Lower lobe of right lung (tissue), 2 donors: ENCODE results near the gene SLC33A1. TPM values are rescaled to one million over a fixed set of nuclear protein-coding genes. Genes with fewer than 3 reads are reported as not detected.
"Not testable (repeated sequence)": the region's sequence is repeated elsewhere in the genome, so short reads cannot be mapped to it uniquely, and the experiment has no call there.

ENCODE experiments used
- ATAC-seq, 2 donors: fragments of 200-7000 bp; cut with Tn5 transposase; one replicate each; pipeline ENCODE4 v1.9.1; 2020 to 2022; ENCODE audit warnings: mild to moderate bottlenecking in 2 of 2, moderate library complexity in 2 of 2
- DNase-seq: peaks from one replicate; pipeline ENCODE4 v3.0.0-alpha.2; 2020
- H3K27ac ChIP-seq: fragments of 200-600 bp; one replicate; pipeline ENCODE4 v1.8.0; 2022
- H3K27me3 ChIP-seq: fragments of 200-600 bp; one replicate; pipeline ENCODE4 v1.8.0; 2022; ENCODE audit warnings: low read depth
- H3K36me3 ChIP-seq: fragments of 200-600 bp; one replicate; pipeline ENCODE4 v1.8.0; 2022; ENCODE audit warnings: mild to moderate bottlenecking
- H3K4me1 ChIP-seq: fragments of 200-600 bp; one replicate; pipeline ENCODE4 v1.8.0; 2022
- H3K4me3 ChIP-seq: fragments of 200-600 bp; one replicate; pipeline ENCODE4 v1.8.0; 2022; ENCODE audit warnings: mild to moderate bottlenecking
- H3K9me3 ChIP-seq: fragments of 200-600 bp; one replicate; pipeline ENCODE4 v1.8.0; 2022
- intact Hi-C: fragments of 100-400 bp; cut with DNase I; formaldehyde crosslinking; loops from one replicate; pipeline ENCODE4 v1.11.0; 2022
- total RNA-seq: library from RNA; stranded (reverse); fragmentation: NEBNext Ultra II Directional; extraction: Animal tissue kit (Norgen Biotek cat#: 25700); gene quantifications from one replicate; pipeline ENCODE4 v1.2.1, GENCODE V29; 2021
- TF ChIP-seq, protein P1 (sequence below): fragments of 200-600 bp; IDR thresholded peaks from one replicate; pipeline ENCODE4 v1.8.0; 2022; ENCODE audit warnings: antibody characterized with exemption, mild to moderate bottlenecking
- donor health status: DM: no; HTN: yes; CAD: no; lungs with severe emphysema.

Gene SLC33A1
- total RNA-seq, 1 donor from 2014 or later, result 33.9 TPM

DNA sequence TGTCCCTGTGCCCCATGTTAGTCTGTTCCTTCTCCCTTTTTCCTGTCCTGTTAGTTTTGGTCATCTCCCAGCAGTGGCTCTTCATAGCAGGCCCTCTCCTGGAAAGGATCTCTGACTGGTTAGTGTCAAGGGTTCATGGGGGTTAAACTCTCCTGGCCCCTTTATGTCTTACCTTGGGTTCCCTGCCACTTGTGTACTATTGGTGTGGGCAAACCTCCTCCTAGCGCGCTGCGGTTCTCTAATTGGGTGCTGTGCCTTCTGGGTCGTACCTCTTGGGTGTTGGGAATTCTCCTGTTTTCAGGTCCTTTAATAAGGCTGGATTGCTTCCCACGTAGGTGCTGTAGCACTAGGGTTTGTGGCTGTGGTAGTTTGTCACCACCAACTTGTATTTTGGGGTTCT is 35.0 kb upstream of the SLC33A1 start:
- Histone ChIP-seq H3K4me1 (peaks cover 16% of the 10 kb centered on the region), H3K27ac (no peak overlapping the region), H3K27me3 (no peaks in the 10 kb centered on the region), H3K4me3 (no peak overlapping the region), H3K9me3 (no peaks in the 10 kb centered on the region), H3K36me3 (no peaks in the 10 kb centered on the region)
- DNase-seq (no peak), ATAC-seq (no peak)
- intact Hi-C loops, result no loop called here
- TF ChIP-seq, protein P1, sequence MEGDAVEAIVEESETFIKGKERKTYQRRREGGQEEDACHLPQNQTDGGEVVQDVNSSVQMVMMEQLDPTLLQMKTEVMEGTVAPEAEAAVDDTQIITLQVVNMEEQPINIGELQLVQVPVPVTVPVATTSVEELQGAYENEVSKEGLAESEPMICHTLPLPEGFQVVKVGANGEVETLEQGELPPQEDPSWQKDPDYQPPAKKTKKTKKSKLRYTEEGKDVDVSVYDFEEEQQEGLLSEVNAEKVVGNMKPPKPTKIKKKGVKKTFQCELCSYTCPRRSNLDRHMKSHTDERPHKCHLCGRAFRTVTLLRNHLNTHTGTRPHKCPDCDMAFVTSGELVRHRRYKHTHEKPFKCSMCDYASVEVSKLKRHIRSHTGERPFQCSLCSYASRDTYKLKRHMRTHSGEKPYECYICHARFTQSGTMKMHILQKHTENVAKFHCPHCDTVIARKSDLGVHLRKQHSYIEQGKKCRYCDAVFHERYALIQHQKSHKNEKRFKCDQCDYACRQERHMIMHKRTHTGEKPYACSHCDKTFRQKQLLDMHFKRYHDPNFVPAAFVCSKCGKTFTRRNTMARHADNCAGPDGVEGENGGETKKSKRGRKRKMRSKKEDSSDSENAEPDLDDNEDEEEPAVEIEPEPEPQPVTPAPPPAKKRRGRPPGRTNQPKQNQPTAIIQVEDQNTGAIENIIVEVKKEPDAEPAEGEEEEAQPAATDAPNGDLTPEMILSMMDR, result no peak

DNA sequence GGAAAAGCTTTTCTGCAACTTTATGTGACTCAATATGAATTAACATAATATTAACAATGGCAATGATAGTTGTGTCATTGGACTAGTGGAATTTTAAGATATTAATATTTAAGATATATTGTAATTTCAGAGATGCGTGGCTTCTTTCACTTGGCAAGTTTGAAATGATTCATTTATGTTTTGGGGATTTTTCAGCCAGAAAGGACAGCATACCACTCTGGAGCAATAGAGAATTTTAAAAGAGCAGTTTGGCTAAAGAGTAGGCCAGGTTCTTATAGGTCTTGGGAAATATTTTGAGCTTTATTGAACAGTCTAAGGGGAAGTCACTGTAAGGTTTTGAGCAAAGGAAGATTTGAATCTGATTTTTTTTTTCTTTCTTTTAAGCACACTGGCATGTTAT is 32.7 kb upstream of the SLC33A1 start:
- ATAC-seq, result no peak
- TF ChIP-seq, protein P1, result no peak
- DNase-seq, result no peak
- no peak overlapping the region for H3K4me3 ChIP-seq
- no peaks in the 10 kb centered on the region for H3K36me3 ChIP-seq
- H3K27ac ChIP-seq, result no peak overlapping the region
- H3K4me1 ChIP-seq, result peaks cover 18% of the 10 kb centered on the region
- intact Hi-C loops, result no loop called here
- no peaks in the 10 kb centered on the region for H3K27me3 ChIP-seq
- H3K9me3 ChIP-seq, result no peaks in the 10 kb centered on the region

DNA sequence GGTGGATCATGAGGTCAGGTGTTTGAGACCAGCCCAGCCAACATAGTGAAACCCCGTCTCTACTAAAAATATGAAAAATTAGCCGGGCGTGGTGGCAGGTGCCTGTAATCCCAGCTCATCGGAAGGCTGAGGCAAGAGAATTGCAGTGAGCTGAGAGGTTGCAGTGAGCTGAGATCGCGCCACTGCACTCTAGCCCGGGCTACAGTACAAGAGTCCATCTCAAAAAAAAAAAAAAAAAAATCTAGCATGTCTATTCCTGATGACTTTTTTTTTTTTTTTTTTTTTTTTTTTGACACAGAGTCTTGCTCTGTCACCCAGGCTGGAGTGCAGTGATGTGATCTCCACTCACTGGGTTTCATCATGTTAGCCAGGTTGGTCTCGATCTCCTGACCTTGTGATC is 32.1 kb upstream of the SLC33A1 start:
- peaks cover 22% of the 10 kb centered on the region for H3K4me1 ChIP-seq
- H3K36me3 ChIP-seq, ATAC-seq, H3K4me3 ChIP-seq, intact Hi-C loops, H3K27ac ChIP-seq, DNase-seq, H3K27me3 ChIP-seq, H3K9me3 ChIP-seq: not testable (repeated sequence)

DNA sequence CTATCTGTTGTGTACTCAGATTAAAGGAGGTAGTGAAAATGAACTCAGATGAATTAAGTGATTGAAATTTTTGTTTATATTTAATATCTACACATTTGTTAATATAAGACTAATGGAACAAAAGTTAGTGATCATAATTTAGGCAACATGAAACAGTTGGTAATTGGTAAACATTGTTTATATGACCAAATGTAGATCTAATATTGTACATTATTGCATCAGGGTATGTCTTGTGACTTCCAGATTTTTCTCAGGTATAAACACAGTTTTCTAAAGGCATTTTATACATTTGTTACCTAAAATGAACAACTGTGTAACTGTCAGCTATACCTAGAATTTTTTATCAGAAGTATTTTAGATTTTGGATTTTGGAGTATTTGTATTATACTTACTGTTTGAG is 31.1 kb upstream of the SLC33A1 start:
- Histone ChIP-seq H3K27me3 (no peaks in the 10 kb centered on the region), H3K27ac (no peak overlapping the region), H3K9me3 (no peaks in the 10 kb centered on the region), H3K36me3 (no peaks in the 10 kb centered on the region), H3K4me1 (peaks cover 12% of the 10 kb centered on the region), H3K4me3 (no peak overlapping the region)
- ATAC-seq (no peak), DNase-seq (no peak)
- intact Hi-C loops, result no loop called here
- TF ChIP-seq, protein P1, result no peak

DNA sequence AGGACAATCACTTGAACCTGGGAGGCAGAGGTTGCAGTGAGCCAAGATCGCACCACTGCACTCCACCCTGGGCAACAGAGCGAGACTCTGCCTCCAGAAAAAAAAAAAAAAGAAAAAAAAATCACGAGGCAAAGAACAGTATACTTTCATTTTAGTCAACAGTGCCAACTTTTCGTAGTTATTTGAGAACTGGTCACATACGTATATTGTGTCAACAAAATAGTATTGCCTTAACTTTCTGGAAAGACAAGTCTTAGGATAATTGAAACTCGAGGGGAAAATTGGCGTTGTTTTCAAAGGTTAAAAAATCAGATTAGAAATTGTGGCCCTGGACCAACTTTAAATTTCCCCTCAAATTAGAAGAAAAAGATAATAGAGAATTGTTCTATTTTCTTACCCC is 30.1 kb upstream of the SLC33A1 start:
- no peak for DNase-seq
- no peaks in the 10 kb centered on the region for H3K9me3 ChIP-seq
- TF ChIP-seq, protein P1, result no peak
- H3K4me1 ChIP-seq, result peaks cover 6% of the 10 kb centered on the region
- no peaks in the 10 kb centered on the region for H3K36me3 ChIP-seq
- intact Hi-C loops, result no loop called here
- H3K27ac ChIP-seq, result no peak overlapping the region
- no peak for ATAC-seq
- H3K4me3 ChIP-seq, result no peak overlapping the region
- no peaks in the 10 kb centered on the region for H3K27me3 ChIP-seq

DNA sequence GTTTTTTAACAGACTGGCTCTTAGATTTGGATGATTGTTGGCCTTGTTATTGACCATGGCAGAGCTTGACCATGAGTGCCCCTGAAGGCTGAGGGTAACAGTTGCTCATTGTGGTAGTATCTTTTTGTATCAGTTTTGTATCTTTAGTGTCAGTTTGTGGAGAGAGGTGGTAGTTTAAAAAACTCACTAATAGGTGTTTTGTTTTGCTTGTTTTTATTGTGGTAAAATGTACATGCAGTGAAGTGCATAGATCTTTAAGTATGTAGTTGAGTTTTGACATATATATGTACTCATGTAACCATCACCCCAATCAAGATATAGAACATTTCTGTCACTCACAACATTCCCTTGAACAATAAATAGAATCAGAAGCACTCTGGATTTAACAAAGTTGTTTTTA is 26.1 kb upstream of the SLC33A1 start:
- Histone ChIP-seq H3K4me3 (no peak overlapping the region), H3K9me3 (no peaks in the 10 kb centered on the region), H3K36me3 (no peaks in the 10 kb centered on the region), H3K4me1 (peaks cover 6% of the 10 kb centered on the region), H3K27me3 (no peaks in the 10 kb centered on the region), H3K27ac (no peak overlapping the region)
- intact Hi-C loops, result no loop called here
- DNase-seq, result no peak
- no peak for ATAC-seq
- TF ChIP-seq, protein P1, result no peak
